ENCODE data around the gene ELAVL3. TPM values are rescaled to one million over a fixed set of nuclear protein-coding genes. Genes with fewer than 3 reads are reported as not detected.
A peak's percentile ranks its signal among the peaks of the same experiment; 100 is the strongest.

The ELAVL3 gene
- polyA plus RNA-seq, 3 donors = not detected

GRCh38 chr19:11485245-11485837 lies 4.5 kb upstream of the ELAVL3 start:
- Mint-ChIP-seq H3K9me3 (peaks cover 2 to 16% (median 9%) of the 10 kb centered on the region in 7 donors), H3K4me1 (peaks cover 12% of the 10 kb centered on the region), H3K27ac (peak overlapping the region in 1 of 7 donors; percentile 30), H3K36me3 (peaks cover 19 to 28% of the 10 kb centered on the region in 2 donors), H3K27me3 (ENCODE audit: low read depth in 3 of 3) (peaks cover 18 to 28% (median 23%) of the 10 kb centered on the region in 3 donors), H3K4me3 (no peak overlapping the region)
- Histone ChIP-seq H3K9me3 (replicated peaks in 1 of 2; ENCODE audit: control insufficient read depth in 1 of 2, insufficient read depth in 1 of 2, low read length in 2 of 2) (peaks cover 7 to 14% of the 10 kb centered on the region in 2 donors), H2AFZ (ENCODE audit: insufficient read depth, low read depth, low read length, poor library complexity, severe bottlenecking) (no peak overlapping the region), H3K36me3 (replicated peaks in 1 of 2; ENCODE audit: control insufficient read depth in 1 of 2, insufficient read depth in 2 of 2, low read length in 2 of 2) (peaks cover 0 to 8% of the 10 kb centered on the region in 2 donors), H3K9ac (ENCODE audit: insufficient read depth, low read length, poor library complexity, severe bottlenecking) (no peak overlapping the region), H3K4me2 (replicated peaks; ENCODE audit: extremely low read depth, low read length, poor library complexity, severe bottlenecking) (no peak overlapping the region), H4K20me1 (ENCODE audit: insufficient read depth, low read length) (no peaks in the 10 kb centered on the region), H3K27ac (ENCODE audit: low read depth in 1 of 2, low read length in 2 of 2) (no peak overlapping the region), H3K4me3 (replicated peaks in 1 of 3; ENCODE audit: low read depth in 2 of 3, low read length in 3 of 3) (no peak overlapping the region), H3K79me2 (ENCODE audit: insufficient read depth, low read length) (no peaks in the 10 kb centered on the region), H3K4me1 (ENCODE audit: control insufficient read depth in 1 of 2, insufficient read depth in 2 of 2, low read length in 2 of 2) (peaks cover 20 to 26% of the 10 kb centered on the region in 2 donors), H3K27me3 (ENCODE audit: control insufficient read depth in 2 of 2, insufficient read depth in 2 of 2, low read length in 2 of 2) (peaks cover 13 to 23% of the 10 kb centered on the region in 2 donors)
- 93% methylated on average over 13 of the region's 13 CpGs for WGBS (ENCODE audit: insufficient coverage)
- intact Hi-C loops (cut with micrococcal nuclease) = no loop called here
- TF ChIP-seq CTCF (IDR thresholded peaks at IDR 0.05) = no peak
- no peak for DNase-seq

GRCh38 chr19:11483366-11484111 lies 2.7 kb upstream of the ELAVL3 start:
- no peak overlapping the region for H3K4me2 ChIP-seq (replicated peaks; ENCODE audit: extremely low read depth, low read length, poor library complexity, severe bottlenecking)
- no peaks in the 10 kb centered on the region for H3K36me3 ChIP-seq (replicated peaks in 1 of 2; ENCODE audit: control insufficient read depth in 1 of 2, insufficient read depth in 2 of 2, low read length in 2 of 2)
- peaks cover 7 to 21% of the 10 kb centered on the region in 2 donors for H3K9me3 ChIP-seq (replicated peaks in 1 of 2; ENCODE audit: control insufficient read depth in 1 of 2, insufficient read depth in 1 of 2, low read length in 2 of 2)
- 93% methylated on average over 37 of the region's 57 CpGs for WGBS (ENCODE audit: insufficient coverage)
- DNase-seq = no peak
- Mint-ChIP-seq H3K27ac (no peak overlapping the region), H3K27me3 (ENCODE audit: low read depth in 3 of 3) (peaks cover 26 to 43% (median 34%) of the 10 kb centered on the region in 3 donors), H3K4me3 (no peak overlapping the region), H3K9me3 (peaks cover 5 to 20% (median 11%) of the 10 kb centered on the region in 7 donors), H3K36me3 (peaks cover 11 to 18% of the 10 kb centered on the region in 2 donors), H3K4me1 (peaks cover 20% of the 10 kb centered on the region)
- no peaks in the 10 kb centered on the region for H3K79me2 ChIP-seq (ENCODE audit: insufficient read depth, low read length)
- no peak overlapping the region for H3K9ac ChIP-seq (ENCODE audit: insufficient read depth, low read length, poor library complexity, severe bottlenecking)
- H3K4me1 ChIP-seq (ENCODE audit: control insufficient read depth in 1 of 2, insufficient read depth in 2 of 2, low read length in 2 of 2) = peaks cover 31 to 44% of the 10 kb centered on the region in 2 donors
- intact Hi-C loops (cut with micrococcal nuclease) = loop anchor here in 1 of 2 donors (5.0 kb wide), 1 partner anchor 191 kb away; no protein-coding TSS in a partner anchor
- peaks cover 17 to 34% of the 10 kb centered on the region in 2 donors for H3K27me3 ChIP-seq (ENCODE audit: control insufficient read depth in 2 of 2, insufficient read depth in 2 of 2, low read length in 2 of 2)
- no peak overlapping the region for H3K27ac ChIP-seq (ENCODE audit: low read depth in 1 of 2, low read length in 2 of 2)
- H2AFZ ChIP-seq (ENCODE audit: insufficient read depth, low read depth, low read length, poor library complexity, severe bottlenecking) = no peak overlapping the region
- H4K20me1 ChIP-seq (ENCODE audit: insufficient read depth, low read length) = no peaks in the 10 kb centered on the region
- H3K4me3 ChIP-seq (replicated peaks in 1 of 3; ENCODE audit: low read depth in 2 of 3, low read length in 3 of 3) = no peak overlapping the region
- TF ChIP-seq CTCF (IDR thresholded peaks at IDR 0.05) = no peak

Data from CD14-positive monocyte (primary cell).